ENCODE results near the gene PIP5K1A.

- TF ChIP-seq CTCF (IDR thresholded peaks at IDR 0.05) (no peak), POLR2A (IDR thresholded peaks at IDR 0.05) (no peak)
These were observed 36.9 kb downstream of the PIP5K1A start for GRCh38 chr1:151235235-151235634.
